ENCODE measurements around the gene MLH1. TPM values are rescaled to one million over a fixed set of nuclear protein-coding genes. Genes with fewer than 3 reads are reported as not detected.

The MLH1 gene
- polyA plus RNA-seq, 1 experiment, result 32.5 TPM

- CTCF ChIA-PET, result no interaction called here
- no peak for TF ChIP-seq CTCF (IDR thresholded peaks at IDR 0.05; ENCODE audit: insufficient read depth, low read depth, low read length)
- Histone ChIP-seq H3K27me3 (ENCODE audit: control insufficient read depth, insufficient read depth, low read length) (no peaks in the 10 kb centered on the region), H3K4me3 (ENCODE audit: low read depth, low read length) (no peak overlapping the region), H3K36me3 (ENCODE audit: control insufficient read depth, insufficient read depth, low read length) (peaks cover 9% of the 10 kb centered on the region)
- POLR2A ChIA-PET, result no interaction called here
- no peak for DNase-seq (ENCODE audit: low read depth)
These were observed 74.7 kb downstream of the MLH1 start for GRCh38 chr3:37068031-37068430.

- POLR2A ChIA-PET, result no interaction called here
- Histone ChIP-seq H3K36me3 (ENCODE audit: control insufficient read depth, insufficient read depth, low read length) (peaks cover 3% of the 10 kb centered on the region; the same call in 1 of the 2 replicates), H3K27me3 (ENCODE audit: control insufficient read depth, insufficient read depth, low read length) (no peaks in the 10 kb centered on the region), H3K4me3 (ENCODE audit: low read depth, low read length) (no peak overlapping the region)
- CTCF ChIA-PET, result interaction anchor here (1.2 kb wide), 1 partner anchor 12 kb away, joined by 3 read pairs; no protein-coding TSS in a partner anchor
- no peak for TF ChIP-seq CTCF (IDR thresholded peaks at IDR 0.05; ENCODE audit: insufficient read depth, low read depth, low read length)
- no peak for DNase-seq (ENCODE audit: low read depth)
These were observed 78.6 kb downstream of the MLH1 start for GRCh38 chr3:37071921-37072320.

- H3K36me3 ChIP-seq (ENCODE audit: control insufficient read depth, insufficient read depth, low read length), result peaks cover 3% of the 10 kb centered on the region; the same call in 1 of the 2 replicates
- no peak for TF ChIP-seq CTCF (IDR thresholded peaks at IDR 0.05; ENCODE audit: insufficient read depth, low read depth, low read length)
- H3K4me3 ChIP-seq (ENCODE audit: low read depth, low read length), result no peak overlapping the region
- POLR2A ChIA-PET, result no interaction called here
- CTCF ChIA-PET, result no interaction called here
- DNase-seq (ENCODE audit: low read depth), result no peak
- H3K27me3 ChIP-seq (ENCODE audit: control insufficient read depth, insufficient read depth, low read length), result no peaks in the 10 kb centered on the region
These were observed 79.6 kb downstream of the MLH1 start for GRCh38 chr3:37072892-37073291.

- Histone ChIP-seq H3K4me3 (ENCODE audit: low read depth, low read length) (no peak overlapping the region), H3K36me3 (ENCODE audit: control insufficient read depth, insufficient read depth, low read length) (peaks cover 1% of the 10 kb centered on the region; the same call in 1 of the 2 replicates), H3K27me3 (ENCODE audit: control insufficient read depth, insufficient read depth, low read length) (no peaks in the 10 kb centered on the region)
- ChIA-PET POLR2A (no interaction called here), CTCF (no interaction called here)
- no peak for TF ChIP-seq CTCF (IDR thresholded peaks at IDR 0.05; ENCODE audit: insufficient read depth, low read depth, low read length)
- no peak for DNase-seq (ENCODE audit: low read depth)
These were observed 80.9 kb downstream of the MLH1 start for GRCh38 chr3:37074178-37074577.

- Histone ChIP-seq H3K27me3 (ENCODE audit: control insufficient read depth, insufficient read depth, low read length) (no peaks in the 10 kb centered on the region), H3K36me3 (ENCODE audit: control insufficient read depth, insufficient read depth, low read length) (peaks cover 3% of the 10 kb centered on the region; the same call in 1 of the 2 replicates), H3K4me3 (ENCODE audit: low read depth, low read length) (no peak overlapping the region)
- no peak for DNase-seq (ENCODE audit: low read depth)
- ChIA-PET POLR2A (no interaction called here), CTCF (no interaction called here)
- no peak for TF ChIP-seq CTCF (IDR thresholded peaks at IDR 0.05; ENCODE audit: insufficient read depth, low read depth, low read length)
These were observed 82.6 kb downstream of the MLH1 start for GRCh38 chr3:37075955-37076354.

All from BJ (cell line).